Liver (tissue), 3 donors: ENCODE results near the gene B4GALT5.

Source experiments
- CTCF ChIP-seq: fragments of 150-350 bp; IDR thresholded peaks from 2 replicates; pipeline ENCODE4 v1.5.1; 2017; ENCODE audit warnings: improper control_type of control experiment, low read depth, low read length; ENCODE audit not compliant: missing input control
- GABPA ChIP-seq, 2 donors: IDR thresholded peaks in 1 of 2; conservative IDR thresholded peaks in 1 of 2; 2 replicates each; pipeline ENCODE4 v1.6.1; 2016; ENCODE audit warnings: antibody characterized with exemption in 2 of 2, mild to moderate bottlenecking in 1 of 2, moderate library complexity in 1 of 2
- JUND ChIP-seq, 2 donors: IDR thresholded peaks; 2 replicates each; pipeline ENCODE4 v1.6.1; 2016; ENCODE audit warnings: antibody characterized with exemption in 2 of 2
- MAX ChIP-seq: IDR thresholded peaks from 2 replicates; pipeline ENCODE4 v1.6.1; 2016; ENCODE audit warnings: antibody characterized with exemption
- RAD21 ChIP-seq, 2 donors: IDR thresholded peaks; 2 replicates each; pipeline ENCODE4 v1.6.1; 2016; ENCODE audit warnings: antibody characterized with exemption in 2 of 2, mild to moderate bottlenecking in 2 of 2
- REST ChIP-seq: IDR thresholded peaks from 2 replicates; pipeline ENCODE4 v1.6.1; 2016; ENCODE audit warnings: antibody characterized with exemption, mild to moderate bottlenecking
- TAF1 ChIP-seq: conservative IDR thresholded peaks from 2 replicates; pipeline ENCODE4 v1.6.1; 2016; ENCODE audit warnings: antibody characterized with exemption, mild to moderate bottlenecking
- donor health status: healthy.
- donor health status: healthy.

- TF ChIP-seq RAD21 (IDR thresholded peaks at IDR 0.05) (no peak), MAX (no peak), JUND (IDR thresholded peaks at IDR 0.05) (no peak), GABPA (IDR thresholded peaks at IDR 0.05 in 1 of 2, conservative IDR thresholded peaks at IDR 0.05 in 1 of 2) (no peak), TAF1 (no peak), CTCF (no peak), REST (no peak)
These were observed 49.5 kb upstream of the B4GALT5 start for GRCh38 chr20:49762940-49763766.
